DMS153 (cell line): ENCODE results near the gene C6orf136.

Experiments used
- DNase-seq: peaks from one replicate; lab custom pipeline; 2025; lab: John Stamatoyannopoulos, UW

The C6orf136 gene

DNA sequence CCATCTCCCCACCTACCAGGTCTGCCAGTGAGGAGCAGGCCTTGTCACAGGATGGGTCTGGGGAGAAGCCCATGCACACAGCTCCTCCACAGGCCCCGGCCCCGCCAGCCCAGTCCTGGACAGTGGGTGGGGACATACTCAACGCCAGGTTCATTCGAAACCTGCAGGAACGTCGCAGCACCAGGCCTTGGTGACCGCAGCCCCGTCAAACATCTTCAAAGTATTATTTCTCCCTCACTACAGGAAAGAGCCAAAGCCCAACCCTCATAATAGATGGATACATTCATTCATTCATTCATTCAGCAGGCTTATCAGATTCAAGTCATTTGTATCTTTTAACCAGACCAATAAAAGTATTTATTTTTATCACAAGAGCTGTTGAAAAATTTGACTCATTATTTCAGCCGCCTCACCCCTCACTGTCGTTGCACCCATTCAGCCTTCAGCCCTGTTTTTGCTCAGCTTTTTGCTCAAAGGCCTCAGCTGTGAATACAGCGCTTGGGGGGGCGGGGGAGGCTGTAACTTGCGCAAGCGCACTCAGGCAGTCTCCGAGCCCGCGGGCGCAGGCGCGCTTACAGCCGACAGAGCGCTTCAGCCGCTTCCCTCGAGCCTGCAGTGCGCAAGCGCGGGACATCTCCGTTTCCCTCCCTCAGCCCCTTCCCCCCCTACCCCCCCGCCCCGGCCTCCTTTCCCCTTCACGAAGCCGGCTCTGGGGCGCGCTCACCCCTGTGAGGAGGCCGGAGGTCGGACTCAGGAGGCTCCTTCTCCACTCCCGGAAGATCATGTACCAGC is at the start of gene C6orf136:
Gene C6orf136, plus strand, starts transcription at position 684 of the 792 bp plus-strand sequence. Its CDS starts 99 bp downstream, at position 783.
- DNase-seq, result peak; percentile 82

- DNase-seq, result peak; percentile 30
Observed at GRCh38 chr6:30597315-30598144, 49.4 kb upstream of the C6orf136 start.

DNA sequence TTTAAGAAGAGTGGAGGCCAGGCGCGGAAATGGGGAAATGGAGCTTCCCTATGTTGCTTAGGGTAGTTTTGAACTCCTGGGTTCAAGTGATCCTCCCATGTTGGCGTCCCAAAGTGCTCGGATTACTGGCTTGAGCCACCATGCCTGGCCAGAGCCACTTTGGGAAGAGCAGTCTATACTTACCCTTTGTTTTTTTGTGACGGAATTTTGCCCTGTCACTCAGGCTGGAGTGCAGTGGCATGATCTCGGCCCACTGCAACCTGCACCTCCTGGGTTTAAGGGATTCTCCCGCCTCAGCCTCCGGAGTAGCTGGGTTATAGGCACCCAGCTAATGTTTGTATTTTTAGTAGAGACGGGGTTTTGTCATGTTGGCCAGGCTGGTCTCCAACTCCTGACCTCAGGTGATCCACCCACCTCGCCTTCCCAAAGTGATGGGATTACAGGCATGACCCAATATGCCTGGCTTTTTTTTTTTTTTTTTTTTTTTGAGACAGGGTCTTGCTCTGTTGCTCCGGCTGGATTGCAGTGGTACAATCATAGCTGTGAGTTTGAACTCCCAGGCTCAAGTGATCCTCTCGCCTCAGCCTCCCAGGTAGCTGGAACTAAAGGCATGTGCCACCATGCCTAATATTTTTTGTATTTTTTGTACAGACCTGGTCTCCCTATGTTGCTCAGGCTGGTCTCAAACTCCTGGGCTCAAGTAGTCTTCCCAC is 47.9 kb upstream of the C6orf136 start:
- no peak for DNase-seq

DNA sequence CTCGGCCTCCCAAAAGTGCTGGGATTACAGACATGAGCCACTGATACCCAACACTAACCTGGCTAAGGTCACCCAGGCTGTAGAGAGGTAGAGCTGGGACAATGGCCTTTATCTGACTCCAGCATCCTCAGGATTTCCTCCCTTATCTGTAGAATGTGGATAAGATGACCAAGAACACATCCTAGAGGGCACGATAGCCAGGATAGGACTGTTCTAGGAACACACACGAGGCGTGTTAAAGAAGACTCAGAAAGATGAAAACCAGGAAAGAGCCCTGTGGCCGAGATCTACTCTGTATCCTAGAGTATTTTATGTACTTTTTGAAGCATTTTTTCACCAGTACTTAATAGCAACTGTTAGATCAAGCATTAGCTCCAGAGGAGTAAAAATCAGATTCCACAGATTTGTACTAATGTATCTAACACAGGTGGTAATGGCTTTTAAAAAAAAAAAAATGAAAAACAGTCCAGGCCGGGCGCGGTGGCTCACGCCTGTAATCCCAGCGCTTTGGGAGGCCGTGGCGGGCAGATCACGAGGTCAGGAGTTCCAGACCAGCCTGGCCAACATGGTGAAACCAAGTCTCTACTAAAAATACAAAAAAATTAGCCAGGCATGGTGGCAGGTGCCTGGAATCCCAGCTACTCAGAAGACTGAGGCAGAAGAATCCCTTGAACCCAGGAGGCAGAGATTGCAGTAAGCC is 47.2 kb upstream of the C6orf136 start:
- DNase-seq, result no peak

DNA sequence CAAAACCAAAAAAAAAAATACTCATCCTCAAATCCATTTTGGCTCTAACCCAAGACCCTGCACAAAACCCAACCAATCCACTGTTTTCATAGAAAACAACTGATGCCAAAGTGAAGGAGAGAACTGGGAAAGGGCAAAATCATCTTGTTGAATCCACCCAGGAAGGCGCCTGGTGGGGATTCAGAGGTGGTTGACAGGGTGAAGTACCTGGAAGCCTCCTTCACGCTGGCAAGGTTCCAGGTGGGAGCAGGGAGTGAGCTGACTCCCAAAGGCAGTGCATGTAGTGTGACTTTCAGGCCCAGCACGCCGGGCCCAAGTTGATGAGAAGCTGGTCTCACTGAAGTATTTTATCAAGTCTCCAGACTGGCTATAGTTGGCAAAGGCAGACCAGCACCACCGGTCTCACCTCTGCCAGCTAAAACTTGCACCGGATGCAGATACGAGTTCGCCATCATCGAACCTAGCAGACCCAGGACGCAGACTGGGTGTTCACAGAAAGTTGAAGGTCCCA is 46.4 kb upstream of the C6orf136 start:
- no peak for DNase-seq

- no peak for DNase-seq
Observed at GRCh38 chr6:30601436-30601814, 45.5 kb upstream of the C6orf136 start.

- no peak for DNase-seq
Observed at GRCh38 chr6:30601815-30602641, 44.9 kb upstream of the C6orf136 start.

- DNase-seq, result no peak
Observed at GRCh38 chr6:30603961-30604360, 43.0 kb upstream of the C6orf136 start.

DNA sequence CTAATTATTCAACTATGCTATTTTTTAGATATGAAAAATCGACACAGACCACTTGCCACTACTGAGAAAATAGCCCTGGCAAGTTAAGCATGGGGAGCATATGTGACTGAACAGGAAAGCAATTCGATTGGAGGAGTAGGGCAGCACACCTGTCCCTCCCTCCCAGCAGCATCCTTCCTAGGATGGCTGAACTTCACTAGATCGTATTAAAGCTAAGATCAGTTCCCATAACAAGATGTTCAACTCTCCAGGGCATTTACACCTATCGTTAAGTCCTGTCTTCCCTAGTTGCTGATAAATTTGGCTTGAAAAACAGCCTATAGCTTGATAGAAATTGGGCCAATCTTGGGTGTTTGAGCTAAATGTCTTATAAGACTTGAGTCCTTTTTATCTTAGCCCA is 36.9 kb upstream of the C6orf136 start:
- DNase-seq, result no peak

DNA sequence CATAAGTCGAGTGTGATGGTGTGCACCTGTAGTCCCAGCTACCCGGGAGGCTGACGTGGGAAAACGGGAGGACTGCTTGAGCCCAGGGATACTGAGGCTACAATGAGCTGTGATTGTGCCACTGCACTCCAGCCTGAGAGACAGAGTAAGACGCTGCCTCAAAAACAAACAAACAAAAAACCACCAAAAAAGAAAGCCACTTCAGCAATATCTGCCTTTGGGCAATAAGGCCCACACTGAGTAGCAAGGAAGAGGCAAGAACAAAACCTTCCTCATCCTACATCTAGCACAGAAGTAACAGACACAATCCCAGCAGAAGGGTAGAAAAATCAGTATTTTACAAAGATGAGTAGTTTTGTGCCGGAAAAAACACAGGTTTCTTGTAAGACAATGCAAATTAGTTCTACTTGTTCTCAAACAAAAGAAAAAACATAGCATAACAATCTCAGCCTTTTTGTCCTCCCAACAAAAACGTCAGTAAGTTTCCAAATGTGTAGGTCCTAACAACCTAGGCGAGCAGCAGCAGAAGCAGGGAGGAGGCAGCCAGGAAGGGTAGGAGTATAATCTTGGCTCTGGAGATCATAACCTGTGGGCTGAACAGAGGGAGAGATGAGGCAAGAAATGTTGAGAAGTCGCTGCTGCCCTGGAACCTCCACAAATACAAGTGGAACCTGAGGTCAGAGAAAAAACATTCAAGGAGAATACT is 35.6 kb upstream of the C6orf136 start:
- DNase-seq, result no peak

GRCh38 chr6:30611856-30612194 is 35.1 kb upstream of the C6orf136 start:
- DNase-seq, result no peak

DNA sequence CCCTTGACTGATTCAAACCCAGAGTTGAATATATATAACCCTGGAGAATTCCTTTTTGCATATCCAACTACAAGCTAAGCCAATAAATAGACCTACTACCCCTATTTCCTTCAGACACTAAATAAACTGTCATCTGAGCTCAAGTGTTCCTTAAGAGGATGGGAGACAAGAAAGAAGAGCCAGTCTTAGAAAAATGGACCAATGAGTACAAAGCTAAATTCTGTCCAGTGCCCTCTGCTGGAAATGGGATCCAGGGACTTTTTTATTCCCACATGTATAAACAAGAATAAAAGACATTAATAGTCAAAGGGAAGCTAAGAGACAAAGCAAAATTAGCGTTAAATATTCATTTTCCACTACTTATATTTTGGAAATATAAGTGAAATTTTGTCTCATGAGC is 34.7 kb upstream of the C6orf136 start:
- DNase-seq, result no peak

GRCh38 chr6:30612687-30613248 is 34.2 kb upstream of the C6orf136 start:
- no peak for DNase-seq

DNA sequence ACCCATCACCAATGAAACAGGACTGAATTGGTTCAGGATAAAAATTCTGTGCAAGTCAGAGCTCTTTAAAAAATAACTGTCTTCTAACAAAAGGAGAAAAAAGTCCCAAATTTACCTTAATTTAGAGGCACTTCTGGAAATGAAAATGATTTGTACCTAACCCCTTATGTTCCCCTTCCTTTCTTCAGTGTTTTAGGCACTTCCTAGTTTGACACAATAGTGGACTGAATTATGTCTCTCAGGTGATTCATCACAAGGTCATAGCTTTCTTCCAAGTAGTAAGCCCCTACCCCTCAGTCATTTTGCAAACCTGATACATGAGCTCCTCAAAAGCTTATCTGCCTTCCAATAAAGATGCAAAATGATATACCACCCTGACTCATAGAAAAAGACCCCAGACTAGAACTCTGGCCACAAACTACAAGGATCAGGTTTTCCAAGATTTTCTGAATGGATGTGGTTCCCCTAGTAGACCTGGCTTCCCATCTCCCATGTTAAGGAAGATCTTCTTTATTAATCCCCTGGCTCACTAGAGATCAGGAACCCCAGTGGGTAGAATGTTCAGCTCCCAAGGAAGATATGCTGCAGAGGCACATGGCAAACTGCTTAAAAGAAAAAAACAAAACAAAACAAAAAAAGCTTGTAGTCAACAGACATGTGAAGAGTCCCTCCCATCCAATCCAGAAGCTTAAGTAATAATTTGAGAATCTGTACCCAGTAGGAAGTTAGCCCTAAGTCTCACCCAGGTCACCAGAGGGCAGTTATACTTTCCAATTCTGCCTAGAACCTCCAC is 33.5 kb upstream of the C6orf136 start:
- no peak for DNase-seq

- DNase-seq, result no peak
Observed at GRCh38 chr6:30614044-30614842, 32.7 kb upstream of the C6orf136 start.

DNA sequence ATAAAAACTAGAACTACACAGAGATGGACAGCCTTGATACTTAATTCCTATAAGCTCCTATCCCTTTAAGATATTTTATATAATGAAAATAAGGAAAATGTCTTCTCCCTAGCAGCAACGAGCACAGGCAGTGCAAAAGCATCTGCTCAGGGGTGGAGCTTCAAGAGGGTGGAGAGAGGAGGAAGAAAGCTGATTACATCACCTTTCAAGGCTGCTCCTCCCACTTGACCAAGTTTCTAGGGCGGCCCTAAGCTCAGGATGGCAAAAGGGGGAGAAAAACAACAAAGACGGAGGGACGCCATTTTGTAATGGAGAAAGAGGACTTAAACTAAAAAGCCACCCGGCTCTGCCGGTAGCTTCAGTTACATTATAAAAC is 32.1 kb upstream of the C6orf136 start:
- DNase-seq, result peak; percentile 95

DNA sequence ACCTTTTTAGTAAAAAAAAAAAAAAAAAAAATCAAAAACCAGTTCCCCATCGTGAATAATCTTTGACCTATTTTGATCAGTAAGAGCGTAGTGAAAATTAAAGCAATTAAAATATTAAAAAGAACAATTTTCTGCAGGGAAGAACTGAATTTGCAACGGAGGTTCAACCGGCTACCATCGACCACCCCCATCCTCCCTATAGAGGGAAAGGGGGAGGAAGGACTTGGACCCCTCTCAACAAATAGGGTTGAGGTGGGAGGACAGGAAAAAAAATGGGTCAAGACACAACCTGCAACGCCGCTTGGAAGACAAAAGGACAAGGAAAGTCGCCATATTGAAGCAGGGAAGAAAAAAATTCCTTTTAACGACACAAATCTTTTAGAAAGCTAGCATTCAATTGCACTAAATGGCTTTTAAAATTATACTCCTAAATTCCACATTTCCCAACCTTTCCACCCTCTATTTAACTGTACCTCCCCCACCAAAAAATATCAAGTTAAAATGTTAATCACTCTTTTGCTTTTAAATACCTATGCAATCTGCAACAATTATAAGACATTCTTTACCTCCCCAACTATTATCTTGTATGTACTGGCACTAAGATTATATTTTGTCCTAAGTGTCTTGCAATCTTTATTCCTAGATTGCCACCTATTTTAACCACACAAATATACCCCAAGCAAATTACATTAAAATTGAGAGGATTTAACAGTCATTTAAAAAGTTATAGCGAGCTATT is 31.5 kb upstream of the C6orf136 start:
- DNase-seq, result peak; percentile 23
